Measurements from ENCODE around the gene MLANA.

Gene MLANA, protein sequence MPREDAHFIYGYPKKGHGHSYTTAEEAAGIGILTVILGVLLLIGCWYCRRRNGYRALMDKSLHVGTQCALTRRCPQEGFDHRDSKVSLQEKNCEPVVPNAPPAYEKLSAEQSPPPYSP

DNA sequence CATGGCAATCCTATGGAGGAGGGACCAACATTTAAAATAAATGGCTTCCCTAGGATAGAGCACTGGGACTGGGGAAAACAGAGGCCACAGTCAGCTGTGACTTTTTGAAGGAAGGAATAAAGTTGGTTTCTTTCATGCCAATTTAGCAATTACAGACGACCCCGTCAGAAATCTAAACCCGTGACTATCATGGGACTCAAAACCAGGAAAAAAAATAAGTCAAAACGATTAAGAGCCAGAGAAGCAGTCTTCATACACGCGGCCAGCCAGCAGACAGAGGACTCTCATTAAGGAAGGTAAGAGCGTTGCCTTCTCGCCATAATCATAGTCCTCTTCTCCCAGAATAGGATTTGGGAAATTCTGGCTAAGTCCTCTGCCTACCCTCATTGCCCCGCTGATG, at the start of gene MLANA:
TSS of gene MLANA (plus strand) at position 249 of the 400 bp plus-strand sequence. CDS start 1,586 bp downstream, outside the sequence.
- no peak for DNase-seq

DNA sequence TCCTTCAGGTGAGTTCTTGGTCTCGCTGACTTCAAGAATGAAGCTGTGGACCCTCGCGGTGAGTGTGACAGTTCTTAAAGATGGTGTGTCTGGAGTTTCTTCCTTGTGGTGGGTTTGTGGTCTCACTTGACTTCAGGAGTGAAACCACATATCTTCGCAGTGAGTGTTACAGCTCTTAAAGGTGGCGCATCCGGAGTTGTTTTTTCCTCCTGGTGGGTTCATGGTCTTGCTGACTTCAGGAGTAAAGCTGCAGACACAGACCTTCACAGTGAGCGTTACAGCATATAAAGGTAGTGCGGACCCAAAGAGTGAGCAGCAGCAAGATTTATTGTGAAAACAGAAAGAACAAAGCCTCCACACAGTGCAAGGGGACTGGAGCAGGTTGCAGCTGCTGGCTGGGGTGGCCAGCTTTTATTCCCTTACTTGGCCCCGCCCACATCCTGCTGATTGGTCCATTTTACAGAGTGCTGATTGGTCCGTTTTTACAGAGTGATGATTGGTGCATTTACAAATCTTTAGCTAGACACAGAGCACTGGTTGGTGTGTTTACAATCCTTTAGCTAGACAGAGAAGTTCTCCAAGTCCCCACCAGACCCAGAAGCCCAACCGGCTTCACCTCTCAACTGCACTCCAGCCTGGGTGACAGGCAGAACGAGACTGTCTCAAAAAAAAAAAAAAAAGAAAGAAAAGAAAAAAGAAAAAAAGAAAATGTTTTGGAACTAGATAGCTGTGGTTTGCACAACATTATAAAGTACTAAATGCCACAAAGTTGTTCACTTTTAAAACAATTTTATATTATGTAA, 48.7 kb upstream of the MLANA start:
- peak; percentile 56 for DNase-seq

DNA sequence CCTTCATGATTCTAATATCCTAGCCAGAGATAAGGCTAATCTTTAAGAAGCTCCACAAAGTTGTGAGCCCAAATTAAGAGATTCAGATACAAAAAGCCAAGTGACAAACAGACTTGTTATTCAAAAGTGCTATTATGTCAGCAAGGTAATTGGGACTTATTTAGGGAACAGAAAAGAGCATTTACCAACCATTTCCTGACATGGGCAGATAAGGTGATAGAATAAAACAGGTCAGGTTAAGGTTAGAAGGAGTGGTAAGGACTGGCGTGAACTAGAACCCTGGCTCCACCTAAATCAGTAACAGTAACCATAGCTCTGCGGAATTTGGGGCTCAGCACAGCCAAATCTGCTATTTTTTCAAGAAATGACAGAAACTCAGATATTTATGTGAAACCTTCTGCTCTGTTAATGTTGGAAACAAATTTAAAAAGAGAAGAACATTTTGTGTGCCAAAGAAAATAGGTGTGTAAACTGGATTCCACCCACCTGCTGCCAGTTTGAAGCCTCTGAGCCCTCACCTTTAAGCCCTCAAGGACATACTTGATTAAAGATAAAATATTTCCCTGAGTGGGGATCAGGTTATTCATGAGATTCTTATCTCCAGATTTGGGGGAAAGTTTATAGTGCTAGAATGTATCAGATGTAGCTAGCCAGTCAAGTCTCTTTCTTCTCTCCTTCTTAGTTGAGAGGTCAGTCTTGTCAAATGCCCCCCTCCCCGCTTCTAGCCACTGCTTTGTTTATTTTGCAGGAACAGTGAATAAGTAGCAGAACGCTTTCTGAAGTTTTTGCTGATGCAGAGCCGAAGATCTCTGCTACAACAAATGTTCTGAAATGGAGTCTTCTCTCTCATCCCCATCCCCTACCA, 47.5 kb upstream of the MLANA start:
- DNase-seq: no peak

DNA sequence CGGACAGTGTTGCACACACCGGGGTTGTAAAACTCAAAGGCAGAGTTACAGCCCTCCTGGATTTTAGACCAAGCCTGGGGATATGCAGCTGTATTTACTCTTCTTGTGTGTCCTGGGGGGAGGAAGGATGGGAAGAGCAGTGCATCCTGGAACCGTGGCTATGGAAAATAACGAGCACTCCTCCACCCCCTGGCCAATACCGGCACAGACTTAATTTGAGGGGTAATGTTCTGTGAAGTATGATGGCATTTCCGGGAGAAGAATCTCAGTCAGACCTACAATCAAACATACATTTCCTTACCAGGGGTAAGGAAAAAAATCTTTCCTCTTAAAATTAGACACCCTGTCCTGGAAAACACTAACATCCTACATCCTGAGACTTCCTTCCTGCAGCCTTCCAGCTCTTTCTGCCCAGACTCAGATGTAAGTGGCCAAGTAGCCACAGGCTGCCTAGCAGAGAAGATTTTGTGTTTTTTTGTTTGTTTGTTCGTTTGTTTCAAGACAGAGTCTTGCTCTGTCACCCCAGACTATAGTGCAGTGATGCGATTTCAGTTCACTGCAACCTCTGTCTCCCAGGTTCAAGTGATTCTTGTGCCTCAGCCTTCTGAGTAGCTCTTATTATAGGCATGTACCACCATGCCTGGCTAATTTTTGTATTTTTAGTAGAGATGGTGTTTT, 46.8 kb upstream of the MLANA start:
- DNase-seq: no peak

DNA sequence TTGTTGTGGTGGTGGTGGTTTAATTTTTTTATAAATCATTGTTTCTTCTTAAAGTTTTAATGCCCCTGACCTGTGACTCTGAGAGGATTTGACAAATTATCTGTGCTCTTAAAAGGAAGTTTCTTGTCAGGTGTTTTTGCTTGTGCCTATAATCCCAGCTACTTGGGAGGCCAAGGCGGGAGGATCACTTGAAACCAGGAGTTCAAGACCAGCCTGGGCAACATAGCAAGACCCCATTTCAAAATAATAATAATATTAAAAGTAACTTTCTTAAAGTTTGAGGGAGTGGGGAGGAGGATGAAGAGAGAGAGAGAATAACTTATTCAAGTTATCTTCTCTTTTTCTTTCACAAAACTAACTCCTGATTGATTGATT, 45.5 kb upstream of the MLANA start:
- no peak for DNase-seq

DNA sequence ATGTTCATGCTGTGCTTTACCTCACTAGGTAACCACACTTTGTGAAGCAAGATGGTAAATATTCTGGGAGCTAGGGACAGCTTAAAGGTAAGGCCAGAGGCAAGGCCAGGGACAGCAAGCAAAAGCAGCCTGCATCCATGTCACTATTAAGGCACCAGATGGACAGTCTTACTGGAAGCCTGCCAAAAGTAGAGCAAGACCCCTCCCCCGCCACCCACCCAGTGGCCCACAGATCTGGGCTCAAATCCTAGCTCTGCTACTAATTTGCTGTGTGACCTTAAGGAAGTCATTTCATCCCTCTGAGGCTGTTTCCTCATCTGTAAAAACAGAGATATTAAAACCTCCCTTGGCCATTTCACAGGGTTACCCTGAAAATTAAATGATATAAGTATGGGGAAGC, 44.6 kb upstream of the MLANA start:
- DNase-seq: no peak

DNA sequence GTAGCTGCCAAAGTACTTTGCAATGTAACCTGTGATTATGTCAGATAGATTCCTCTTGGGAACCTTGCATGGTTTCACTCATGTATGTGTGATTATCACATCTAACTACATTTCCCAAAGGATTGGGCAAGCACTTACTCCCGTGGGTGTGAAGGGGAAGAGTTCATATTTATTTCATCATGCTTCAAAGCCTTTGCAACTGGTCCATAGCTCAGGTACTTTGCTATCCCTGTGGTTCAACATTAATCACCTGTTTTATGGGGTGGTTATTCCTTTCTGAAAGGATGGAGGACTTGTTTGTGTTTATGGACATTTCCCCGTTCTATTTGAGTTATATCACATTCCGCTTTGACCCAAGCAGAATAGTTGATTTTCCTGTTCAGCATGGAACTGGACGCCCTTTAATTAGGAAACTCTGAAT, 44.2 kb upstream of the MLANA start:
- DNase-seq: no peak

DNA sequence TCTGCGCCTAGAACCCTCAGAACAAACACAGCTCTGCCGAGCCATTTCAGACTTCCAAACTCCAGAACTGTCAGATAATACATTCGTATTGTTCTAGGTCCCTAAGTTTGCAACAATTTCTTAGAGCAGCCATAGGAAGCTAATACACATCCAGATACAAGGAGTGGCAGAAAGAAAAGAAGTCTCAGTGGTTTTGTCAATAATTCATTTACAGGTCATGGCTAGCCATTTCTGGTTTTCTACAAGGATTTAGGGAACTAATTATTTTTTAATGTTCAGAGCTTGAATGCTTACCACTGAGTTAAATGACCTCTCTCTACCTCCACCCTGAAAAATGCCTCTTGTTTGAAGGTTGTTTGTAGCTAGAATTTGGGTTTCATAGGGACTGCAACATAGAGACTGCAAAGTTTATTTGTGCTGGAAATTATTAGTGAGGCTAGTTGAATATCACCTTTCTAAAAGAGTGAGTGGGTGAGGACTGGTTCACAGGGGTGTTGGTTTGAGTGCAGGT, 42.3 kb upstream of the MLANA start:
- DNase-seq: no peak

DNA sequence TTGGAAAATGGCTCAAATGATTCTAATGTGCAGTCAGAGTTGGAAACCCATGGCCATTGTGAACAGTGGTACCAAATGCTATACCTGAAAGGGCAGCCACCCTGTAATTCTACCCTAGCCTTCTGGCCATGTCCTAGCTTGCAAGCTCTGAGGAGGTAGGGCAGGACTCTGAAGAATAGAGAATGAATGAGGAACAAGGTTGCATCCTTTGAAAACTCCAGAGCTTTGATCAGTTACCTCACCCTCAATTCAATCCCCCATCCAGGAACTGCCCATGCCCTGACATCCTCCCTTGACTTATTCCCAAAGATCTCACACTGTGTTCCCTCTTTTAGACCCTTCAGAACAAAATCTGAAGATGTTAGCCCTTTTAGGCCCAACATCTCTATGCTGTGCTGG, 40.0 kb upstream of the MLANA start:
- no peak for DNase-seq

DNA sequence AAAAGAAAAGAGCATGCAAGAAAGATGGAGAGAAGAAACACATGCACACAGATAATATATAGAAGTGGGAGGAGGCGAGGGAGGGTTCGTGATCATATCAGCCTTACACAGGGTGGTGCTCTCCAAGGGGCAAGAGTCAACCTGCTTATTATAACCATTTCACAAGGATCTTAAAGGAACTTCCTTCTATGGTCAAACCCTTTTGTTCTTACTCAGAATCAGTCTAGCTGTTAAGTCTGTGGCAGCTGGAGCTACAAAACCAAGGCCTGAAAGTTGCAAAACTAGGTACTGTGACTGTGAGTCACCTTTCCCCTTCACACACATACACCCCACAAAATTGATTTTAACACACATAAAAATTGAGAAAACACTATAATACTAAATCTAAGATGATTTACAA, 39.2 kb upstream of the MLANA start:
- DNase-seq: peak; percentile 24

DNA sequence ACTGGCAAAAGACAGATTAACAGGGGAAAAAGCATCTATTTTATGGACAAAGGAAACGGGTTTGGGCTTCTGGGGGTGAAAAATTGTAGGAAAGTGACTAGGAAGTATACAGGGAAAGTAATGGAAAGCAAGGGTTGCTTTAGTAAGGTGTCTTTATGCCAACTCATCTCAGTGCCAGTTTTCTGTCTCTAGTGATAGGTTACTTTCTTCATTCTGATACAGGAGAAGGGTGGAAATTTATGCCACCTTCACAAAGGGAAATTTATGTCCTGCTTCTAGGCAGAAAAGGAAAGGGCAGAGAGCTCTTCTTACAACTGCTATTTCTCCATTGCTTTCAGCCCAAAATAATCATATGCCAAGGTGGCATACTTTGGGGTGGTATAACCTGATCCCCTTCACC, 37.7 kb upstream of the MLANA start:
- no peak for DNase-seq

DNA sequence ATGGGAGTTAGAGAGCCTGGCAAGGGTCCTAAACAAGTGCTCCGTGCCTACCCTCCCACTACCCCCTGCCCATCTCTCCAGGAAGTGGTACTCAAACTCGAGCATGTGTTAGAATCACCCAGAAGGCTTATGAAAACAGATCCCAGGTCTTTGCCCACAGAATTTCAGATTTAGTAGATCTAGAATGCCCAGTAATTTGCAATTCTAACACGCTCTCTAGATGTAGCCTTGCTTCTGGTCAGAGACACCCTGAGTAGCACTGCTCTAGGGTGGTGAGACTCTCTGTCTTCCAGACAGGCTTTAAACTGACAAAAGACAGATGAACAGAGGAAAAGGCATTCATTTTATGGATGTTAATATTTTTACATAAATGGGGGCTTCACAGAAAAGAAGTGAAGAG, 37.1 kb upstream of the MLANA start:
- no peak for DNase-seq

DNA sequence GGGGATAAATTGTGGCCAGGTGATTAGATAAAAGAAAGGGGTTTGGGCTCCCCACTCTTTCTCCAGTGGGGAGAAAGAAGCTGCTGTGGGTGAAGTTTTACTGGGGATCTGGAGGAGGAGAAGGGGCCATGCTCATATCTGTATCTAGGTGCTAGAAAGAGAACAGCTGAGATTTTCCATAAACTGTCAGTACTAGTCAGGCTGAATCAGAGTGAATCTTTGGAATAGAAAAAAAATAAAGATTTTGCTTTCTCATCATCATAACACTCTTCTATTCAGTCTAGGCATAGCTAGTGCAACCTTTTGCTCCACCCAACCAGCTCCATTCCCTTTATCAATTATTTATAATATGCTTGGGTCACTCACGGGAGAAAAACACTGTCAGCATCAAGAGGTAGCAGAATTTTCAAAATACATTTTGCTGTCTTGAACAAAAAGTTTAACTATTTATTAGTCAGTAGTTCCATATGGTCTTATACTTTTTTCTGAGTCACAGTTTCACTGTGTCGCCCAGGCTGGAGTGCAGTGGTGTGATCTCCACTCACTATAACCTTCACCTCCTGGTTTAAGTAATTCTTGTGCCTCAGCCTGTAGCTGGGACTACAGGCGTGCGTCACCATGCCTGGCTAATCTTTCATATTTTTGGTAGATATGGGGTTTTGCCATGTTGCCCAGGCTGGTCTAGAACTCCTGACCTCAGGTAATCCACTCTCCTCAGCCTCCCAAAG, 36.5 kb upstream of the MLANA start:
- DNase-seq: no peak

DNA sequence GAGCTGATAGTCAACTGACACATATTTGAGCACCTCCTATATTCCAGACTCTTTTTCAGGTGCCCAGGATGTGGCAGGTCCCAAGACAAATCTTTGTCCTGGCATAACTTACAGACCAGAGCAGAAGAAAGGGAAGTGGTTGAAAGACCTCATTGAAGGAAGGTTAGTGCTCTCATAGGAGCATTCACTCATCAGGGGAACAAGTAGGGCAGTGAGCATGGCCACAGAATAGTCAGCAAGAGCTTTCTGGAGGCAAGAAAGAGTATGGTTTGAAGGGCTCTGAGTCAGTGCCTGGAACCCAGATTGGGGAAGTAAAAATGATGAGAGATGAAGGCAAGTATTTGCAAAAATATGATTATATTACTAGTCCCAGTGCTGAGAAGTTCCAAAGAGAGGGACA, 32.8 kb upstream of the MLANA start:
- DNase-seq: no peak

DNA sequence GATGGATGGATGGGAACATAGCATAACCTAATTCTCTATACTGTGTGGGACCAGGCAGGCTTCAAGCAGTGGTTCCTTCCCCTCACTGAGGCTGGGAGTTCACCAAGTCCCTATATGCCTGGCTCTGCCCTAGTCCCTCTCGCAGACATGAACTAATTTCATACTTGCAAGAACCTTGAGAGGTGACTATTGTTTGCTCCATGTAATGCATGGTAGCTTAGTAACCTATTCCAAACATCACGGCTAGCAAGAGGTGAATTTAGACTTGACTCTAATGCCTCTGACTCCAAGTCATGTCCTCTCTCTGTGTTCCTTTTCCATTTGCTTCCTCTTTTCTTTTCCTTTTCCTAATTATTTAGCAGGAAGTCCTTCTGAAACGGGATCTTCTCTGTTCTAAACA, 31.9 kb upstream of the MLANA start:
- DNase-seq: no peak

DNA sequence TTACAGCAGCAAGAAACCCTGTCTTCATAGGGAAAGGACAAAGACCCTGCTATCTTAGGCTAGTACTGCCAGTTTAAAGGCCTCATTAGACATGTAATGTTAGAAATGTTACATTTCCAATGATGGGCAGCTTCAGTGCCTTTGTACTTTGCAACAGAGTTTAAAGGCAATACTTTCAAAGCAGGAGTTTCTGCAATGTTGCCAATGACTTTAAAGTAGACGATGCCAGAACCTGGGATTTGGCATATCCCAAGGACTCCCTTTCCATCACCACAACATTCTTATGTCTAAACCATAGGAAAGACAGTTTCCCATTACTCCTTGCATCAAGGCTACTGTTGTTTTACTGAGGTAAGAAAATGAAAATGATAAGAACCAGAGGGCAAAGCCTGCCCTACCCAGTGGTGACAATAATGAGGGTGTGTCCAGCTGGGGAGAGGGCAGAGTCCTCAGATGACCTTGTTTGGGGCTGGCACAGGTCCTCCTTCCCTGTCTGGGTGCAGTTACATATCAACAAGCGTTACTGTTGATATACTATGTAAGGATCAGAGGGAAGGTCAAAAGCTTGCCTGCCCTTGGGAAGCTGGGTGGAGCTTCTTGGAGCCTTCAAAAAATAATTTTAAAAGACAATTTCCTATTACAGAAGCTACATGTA, 27.5 kb upstream of the MLANA start:
- DNase-seq: no peak

DNA sequence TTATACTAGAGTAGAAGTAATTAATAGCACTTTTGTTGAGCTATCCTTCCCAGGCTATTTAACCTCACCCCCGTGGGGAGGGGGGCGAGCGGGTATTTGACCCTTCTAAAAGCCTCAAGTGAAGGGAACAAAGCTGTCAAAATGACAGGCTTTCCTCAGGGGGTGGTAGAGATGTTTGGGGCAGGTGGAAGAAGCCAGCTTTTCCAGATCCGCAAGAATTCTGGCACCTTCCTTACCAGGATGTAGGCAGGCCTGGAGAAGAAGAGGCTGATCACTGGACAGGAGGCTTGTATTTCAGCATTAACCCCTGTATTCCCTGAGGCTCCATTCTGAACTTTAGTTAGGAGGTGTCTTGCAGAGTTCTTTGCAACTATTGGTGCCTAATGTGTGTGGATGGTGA, 26.2 kb upstream of the MLANA start:
- no peak for DNase-seq

DNA sequence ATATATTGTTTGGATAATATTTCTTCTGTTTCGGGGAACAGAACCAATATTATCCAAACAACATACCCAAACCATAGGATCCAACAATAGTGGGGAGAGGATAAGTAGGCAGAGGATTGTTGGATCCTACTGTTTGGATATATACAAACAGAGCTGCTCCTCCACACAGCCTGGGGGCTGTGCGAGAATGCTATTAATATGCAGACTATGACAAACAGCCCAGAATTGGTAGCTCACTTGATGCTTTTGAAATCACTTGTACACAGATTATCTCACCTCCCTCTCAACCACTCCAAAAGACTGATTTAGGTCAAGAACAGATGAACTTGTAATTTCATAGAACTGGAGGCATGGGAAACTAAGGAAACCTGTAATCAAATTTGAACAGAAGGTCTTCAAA, 24.4 kb upstream of the MLANA start:
- DNase-seq: no peak

DNA sequence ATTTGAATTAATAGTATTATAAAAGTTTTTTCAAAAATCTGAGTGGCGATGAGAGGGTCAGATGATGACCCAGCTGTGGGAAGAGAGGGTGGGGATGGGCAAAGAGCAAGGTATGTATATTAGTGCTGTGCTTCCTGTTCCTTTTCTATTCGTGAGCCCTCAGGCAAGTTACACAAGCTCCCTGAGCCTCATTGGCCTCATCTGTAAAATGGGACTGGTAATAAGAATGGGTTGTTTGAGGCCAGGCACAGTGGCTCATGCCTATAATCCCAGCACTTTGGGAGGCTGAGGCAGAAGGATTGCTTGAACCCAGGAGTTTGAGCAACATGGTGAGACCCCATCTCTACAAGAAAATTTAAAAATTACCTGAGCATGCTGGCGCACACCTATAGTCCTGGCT, 24.0 kb upstream of the MLANA start:
- DNase-seq: no peak

DNA sequence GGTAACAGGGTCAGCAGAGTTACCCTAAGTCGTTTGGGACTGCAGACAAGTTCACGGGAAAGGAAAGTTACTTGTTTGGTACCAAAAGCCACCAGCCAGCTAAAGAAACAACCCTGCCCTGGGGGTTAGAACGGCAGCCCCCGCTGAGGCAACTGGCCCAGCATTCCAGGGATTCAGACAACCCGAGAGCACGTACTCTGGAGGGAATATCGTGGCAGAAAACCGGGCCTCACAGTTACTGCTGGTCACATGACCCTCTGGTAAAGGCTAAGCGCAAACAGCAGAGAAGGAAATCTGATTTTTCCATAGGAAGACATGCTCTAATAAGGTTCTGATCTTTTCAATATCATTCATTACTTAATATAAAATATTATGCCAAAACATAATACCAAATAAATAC, 22.5 kb upstream of the MLANA start:
- DNase-seq: no peak

DNA sequence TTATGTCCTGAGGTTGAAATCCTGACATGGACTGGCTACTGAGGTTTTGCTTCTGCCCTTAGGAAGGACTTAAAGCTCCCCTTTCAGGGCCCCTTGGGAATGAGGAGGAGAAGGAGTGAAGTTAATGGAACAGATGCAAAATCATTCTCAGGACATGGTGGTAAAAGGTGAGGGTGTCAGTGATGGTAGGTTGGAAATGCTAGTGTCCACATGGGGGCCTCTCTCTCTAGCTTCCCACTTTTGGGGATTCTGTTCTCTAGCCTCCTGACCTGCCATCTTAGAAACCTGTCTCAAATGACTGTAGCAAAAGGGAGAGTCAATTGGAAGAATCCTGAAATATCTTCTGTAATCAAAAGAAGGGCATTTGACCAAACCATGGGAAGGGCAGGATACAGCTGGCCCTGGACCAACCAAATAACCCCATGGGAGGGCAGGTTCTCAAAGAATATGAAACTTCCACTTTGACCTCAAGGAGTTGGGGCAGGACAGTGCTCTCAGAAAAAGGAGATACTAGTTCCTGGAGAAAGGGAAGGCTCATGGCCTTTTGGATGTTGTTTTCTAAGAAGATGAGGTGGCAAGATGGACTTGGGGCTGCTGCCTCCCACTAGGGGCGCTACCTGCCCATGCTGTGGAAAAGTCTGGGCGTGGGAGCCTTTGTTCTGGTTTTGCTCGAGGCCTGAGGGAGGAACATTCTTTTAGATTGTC, 21.2 kb upstream of the MLANA start:
- peak; percentile 26 for DNase-seq

DNA sequence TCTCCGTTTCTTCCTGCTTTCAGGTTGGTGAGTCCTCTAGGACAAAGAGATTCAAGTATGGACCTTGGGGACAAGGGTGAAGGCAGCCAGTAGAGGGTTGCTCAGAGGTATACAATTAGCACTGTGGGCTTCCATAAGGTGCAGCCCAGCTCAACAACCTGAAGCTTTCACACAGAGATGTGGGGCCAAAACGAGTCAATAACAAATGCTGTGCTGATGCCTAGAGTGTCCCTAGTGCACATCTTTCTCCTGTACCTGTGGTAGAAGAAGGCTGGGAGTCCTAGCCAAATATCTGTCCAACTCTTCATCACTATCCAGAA, 20.7 kb upstream of the MLANA start:
- no peak for DNase-seq
